H1 (cell line): ENCODE data around the gene MID1. TPM values are rescaled to one million over a fixed set of nuclear protein-coding genes. Genes with fewer than 3 reads are reported as not detected.

Source experiments
- CBX5 ChIP-seq: fragments of 300-800, 300-1000 bp; sonication (generic); IDR thresholded peaks from 2 replicates; pipeline ENCODE4 v1.7.1; 2016; ENCODE audit warnings: antibody characterized with exemption, low read length, low read depth
- EGR1 ChIP-seq: IDR thresholded peaks from 2 replicates; pipeline ENCODE4 v1.6.1; 2011; ENCODE audit warnings: low read depth, low read length, borderline replicate concordance
- FOSL1 ChIP-seq: IDR thresholded peaks from 2 replicates; pipeline ENCODE4 v1.6.1; 2011; ENCODE audit warnings: mild to moderate bottlenecking, low read depth, low read length, moderate library complexity; ENCODE audit not compliant: insufficient read depth
- RAD21 ChIP-seq, 2 experiments: IDR thresholded peaks in 1 of 2; conservative IDR thresholded peaks in 1 of 2; 2 replicates each; pipeline ENCODE4 v1.6.1; 2011; ENCODE audit warnings: low read depth in 2 of 2, low read length in 2 of 2, improper control_type of control experiment in 1 of 2, inconsistent platforms in 1 of 2, mild to moderate bottlenecking in 1 of 2, moderate library complexity in 1 of 2
- SIX5 ChIP-seq: IDR thresholded peaks from 2 replicates; pipeline ENCODE4 v1.6.1; 2011; ENCODE audit warnings: mild to moderate bottlenecking, low read depth, low read length
- SP1 ChIP-seq: IDR thresholded peaks from 2 replicates; pipeline ENCODE4 v1.6.1; 2011; ENCODE audit warnings: low read depth, low read length
- SP2 ChIP-seq: IDR thresholded peaks from 2 replicates; pipeline ENCODE4 v1.6.1; 2012; ENCODE audit warnings: mild to moderate bottlenecking, low read length, inconsistent platforms
- TAF1 ChIP-seq: IDR thresholded peaks from 2 replicates; pipeline ENCODE4 v1.6.1; 2011; ENCODE audit warnings: mild to moderate bottlenecking, low read depth, low read length
- polyA plus RNA-seq, 7 experiments: library from polyadenylated mRNA; depleted of rRNA in 3 of 7; stranded (reverse) in 5 of 7; unstranded in 2 of 7; fragments of >200 nt in 5 of 7; fragments of 200-250 nt in 2 of 7; gene quantifications; 1 replicate in 5 of 7; 2 replicates in 1 of 7; 4 replicates in 1 of 7; pipeline versions ENCODE4 v1.2.1 to v1.2.3, GENCODE V29; 2011 to 2013; ENCODE audit warnings: missing spikeins in 2 of 7, mixed read lengths in 2 of 7
- total RNA-seq: library from RNA; stranded (reverse); fragmentation: NEBNext Ultra II Directional; extraction: Animal tissue kit (Norgen Biotek cat#: 25700); gene quantifications from 2 replicates; pipeline ENCODE4 v1.2.1, GENCODE V29; 2021
- TF ChIP-seq, protein P1 (sequence below): fragments of 300-600 bp; sonication (generic); IDR thresholded peaks from 2 replicates; pipeline ENCODE4 v1.7.1; 2012; ENCODE audit warnings: low read length, moderate library complexity, mild to moderate bottlenecking, inconsistent platforms; ENCODE audit not compliant: insufficient replicate concordance

MID1 gene
- total and polyA plus RNA-seq, 2 of the 8 experiments (the other 6 are each of a cell fraction or from before 2014, with no cell fraction given) = 12.9 to 54.3 TPM

DNA sequence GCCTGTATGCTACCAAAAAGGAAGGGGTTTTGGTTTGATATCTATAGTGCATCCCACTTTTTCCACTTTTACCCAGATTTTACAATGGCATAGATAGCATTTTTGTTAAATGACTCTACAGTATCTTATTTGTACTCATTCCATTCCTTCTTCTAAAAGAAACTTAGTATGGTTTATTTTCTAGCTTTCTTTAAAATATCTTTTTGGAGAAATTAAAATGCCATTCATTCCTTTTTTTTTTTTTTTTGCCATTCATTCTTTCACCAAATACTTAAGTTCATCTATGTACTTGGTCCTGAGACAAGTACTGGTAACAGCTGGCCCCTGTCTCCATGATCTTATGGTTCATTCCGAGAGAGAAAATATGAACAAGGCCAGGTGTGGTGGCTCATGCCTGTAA lies 49.1 kb downstream of the MID1 start (continued):
- TF ChIP-seq, protein P1, sequence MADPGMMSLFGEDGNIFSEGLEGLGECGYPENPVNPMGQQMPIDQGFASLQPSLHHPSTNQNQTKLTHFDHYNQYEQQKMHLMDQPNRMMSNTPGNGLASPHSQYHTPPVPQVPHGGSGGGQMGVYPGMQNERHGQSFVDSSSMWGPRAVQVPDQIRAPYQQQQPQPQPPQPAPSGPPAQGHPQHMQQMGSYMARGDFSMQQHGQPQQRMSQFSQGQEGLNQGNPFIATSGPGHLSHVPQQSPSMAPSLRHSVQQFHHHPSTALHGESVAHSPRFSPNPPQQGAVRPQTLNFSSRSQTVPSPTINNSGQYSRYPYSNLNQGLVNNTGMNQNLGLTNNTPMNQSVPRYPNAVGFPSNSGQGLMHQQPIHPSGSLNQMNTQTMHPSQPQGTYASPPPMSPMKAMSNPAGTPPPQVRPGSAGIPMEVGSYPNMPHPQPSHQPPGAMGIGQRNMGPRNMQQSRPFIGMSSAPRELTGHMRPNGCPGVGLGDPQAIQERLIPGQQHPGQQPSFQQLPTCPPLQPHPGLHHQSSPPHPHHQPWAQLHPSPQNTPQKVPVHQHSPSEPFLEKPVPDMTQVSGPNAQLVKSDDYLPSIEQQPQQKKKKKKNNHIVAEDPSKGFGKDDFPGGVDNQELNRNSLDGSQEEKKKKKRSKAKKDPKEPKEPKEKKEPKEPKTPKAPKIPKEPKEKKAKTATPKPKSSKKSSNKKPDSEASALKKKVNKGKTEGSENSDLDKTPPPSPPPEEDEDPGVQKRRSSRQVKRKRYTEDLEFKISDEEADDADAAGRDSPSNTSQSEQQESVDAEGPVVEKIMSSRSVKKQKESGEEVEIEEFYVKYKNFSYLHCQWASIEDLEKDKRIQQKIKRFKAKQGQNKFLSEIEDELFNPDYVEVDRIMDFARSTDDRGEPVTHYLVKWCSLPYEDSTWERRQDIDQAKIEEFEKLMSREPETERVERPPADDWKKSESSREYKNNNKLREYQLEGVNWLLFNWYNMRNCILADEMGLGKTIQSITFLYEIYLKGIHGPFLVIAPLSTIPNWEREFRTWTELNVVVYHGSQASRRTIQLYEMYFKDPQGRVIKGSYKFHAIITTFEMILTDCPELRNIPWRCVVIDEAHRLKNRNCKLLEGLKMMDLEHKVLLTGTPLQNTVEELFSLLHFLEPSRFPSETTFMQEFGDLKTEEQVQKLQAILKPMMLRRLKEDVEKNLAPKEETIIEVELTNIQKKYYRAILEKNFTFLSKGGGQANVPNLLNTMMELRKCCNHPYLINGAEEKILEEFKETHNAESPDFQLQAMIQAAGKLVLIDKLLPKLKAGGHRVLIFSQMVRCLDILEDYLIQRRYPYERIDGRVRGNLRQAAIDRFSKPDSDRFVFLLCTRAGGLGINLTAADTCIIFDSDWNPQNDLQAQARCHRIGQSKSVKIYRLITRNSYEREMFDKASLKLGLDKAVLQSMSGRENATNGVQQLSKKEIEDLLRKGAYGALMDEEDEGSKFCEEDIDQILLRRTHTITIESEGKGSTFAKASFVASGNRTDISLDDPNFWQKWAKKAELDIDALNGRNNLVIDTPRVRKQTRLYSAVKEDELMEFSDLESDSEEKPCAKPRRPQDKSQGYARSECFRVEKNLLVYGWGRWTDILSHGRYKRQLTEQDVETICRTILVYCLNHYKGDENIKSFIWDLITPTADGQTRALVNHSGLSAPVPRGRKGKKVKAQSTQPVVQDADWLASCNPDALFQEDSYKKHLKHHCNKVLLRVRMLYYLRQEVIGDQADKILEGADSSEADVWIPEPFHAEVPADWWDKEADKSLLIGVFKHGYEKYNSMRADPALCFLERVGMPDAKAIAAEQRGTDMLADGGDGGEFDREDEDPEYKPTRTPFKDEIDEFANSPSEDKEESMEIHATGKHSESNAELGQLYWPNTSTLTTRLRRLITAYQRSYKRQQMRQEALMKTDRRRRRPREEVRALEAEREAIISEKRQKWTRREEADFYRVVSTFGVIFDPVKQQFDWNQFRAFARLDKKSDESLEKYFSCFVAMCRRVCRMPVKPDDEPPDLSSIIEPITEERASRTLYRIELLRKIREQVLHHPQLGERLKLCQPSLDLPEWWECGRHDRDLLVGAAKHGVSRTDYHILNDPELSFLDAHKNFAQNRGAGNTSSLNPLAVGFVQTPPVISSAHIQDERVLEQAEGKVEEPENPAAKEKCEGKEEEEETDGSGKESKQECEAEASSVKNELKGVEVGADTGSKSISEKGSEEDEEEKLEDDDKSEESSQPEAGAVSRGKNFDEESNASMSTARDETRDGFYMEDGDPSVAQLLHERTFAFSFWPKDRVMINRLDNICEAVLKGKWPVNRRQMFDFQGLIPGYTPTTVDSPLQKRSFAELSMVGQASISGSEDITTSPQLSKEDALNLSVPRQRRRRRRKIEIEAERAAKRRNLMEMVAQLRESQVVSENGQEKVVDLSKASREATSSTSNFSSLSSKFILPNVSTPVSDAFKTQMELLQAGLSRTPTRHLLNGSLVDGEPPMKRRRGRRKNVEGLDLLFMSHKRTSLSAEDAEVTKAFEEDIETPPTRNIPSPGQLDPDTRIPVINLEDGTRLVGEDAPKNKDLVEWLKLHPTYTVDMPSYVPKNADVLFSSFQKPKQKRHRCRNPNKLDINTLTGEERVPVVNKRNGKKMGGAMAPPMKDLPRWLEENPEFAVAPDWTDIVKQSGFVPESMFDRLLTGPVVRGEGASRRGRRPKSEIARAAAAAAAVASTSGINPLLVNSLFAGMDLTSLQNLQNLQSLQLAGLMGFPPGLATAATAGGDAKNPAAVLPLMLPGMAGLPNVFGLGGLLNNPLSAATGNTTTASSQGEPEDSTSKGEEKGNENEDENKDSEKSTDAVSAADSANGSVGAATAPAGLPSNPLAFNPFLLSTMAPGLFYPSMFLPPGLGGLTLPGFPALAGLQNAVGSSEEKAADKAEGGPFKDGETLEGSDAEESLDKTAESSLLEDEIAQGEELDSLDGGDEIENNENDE = no peak
- TF ChIP-seq CBX5 (no peak), SP2 (no peak), EGR1 (no peak), SIX5 (no peak), FOSL1 (no peak), RAD21 (IDR thresholded peaks at IDR 0.05 in 1 of 2, conservative IDR thresholded peaks at IDR 0.05 in 1 of 2; ENCODE audit: low read depth in 2 of 2, low read length in 2 of 2) (no peak), SP1 (no peak), TAF1 (no peak)
